ENCODE measurements around the gene TNRC6A. TPM values are rescaled to one million over a fixed set of nuclear protein-coding genes. Genes with fewer than 3 reads are reported as not detected.
"Not testable (repeated sequence)": the region's sequence is repeated elsewhere in the genome, so short reads cannot be mapped to it uniquely, and the experiment has no call there.

The TNRC6A gene
- total RNA-seq, 1 donor from 2014 or later = 55.7 TPM

GRCh38 chr16:24805484-24805883 is 76.0 kb downstream of the TNRC6A start:
- H3K27me3 Mint-ChIP-seq (ENCODE audit: insufficient read depth, low read depth) = no peaks in the 10 kb centered on the region
- Histone ChIP-seq H3K4me1 (no peaks in the 10 kb centered on the region), H3K27ac (no peak overlapping the region), H3K9ac (no peak overlapping the region), H3F3A (ENCODE audit: low read depth) (no peaks in the 10 kb centered on the region), H3K36me3 (peaks cover 29% of the 10 kb centered on the region), H4K20me1 (ENCODE audit: low read depth) (peaks cover 5% of the 10 kb centered on the region), H3K4me2 (no peak overlapping the region), H3K9me3 (ENCODE audit: low read depth) (no peaks in the 10 kb centered on the region), H3K79me2 (ENCODE audit: low read depth) (no peaks in the 10 kb centered on the region), H3K27me3 (no peaks in the 10 kb centered on the region), H3K4me3 (no peak overlapping the region), H2AFZ (replicated peaks) (no peak overlapping the region)
- no peak for DNase-seq (ENCODE audit: low spot score)
- no peaks in the 10 kb centered on the region for H3K9me3 Mint-ChIP-seq
- peaks cover 45% of the 10 kb centered on the region for H3K36me3 Mint-ChIP-seq
- no peak overlapping the region for H3K27ac Mint-ChIP-seq
- H3K4me1 Mint-ChIP-seq = no peaks in the 10 kb centered on the region
- H3K4me3 Mint-ChIP-seq = no peak overlapping the region
- TF ChIP-seq EZH2phosphoT487 (IDR thresholded peaks at IDR 0.05) (no peak), EZH2 (IDR thresholded peaks at IDR 0.05) (no peak), CTCF (IDR thresholded peaks at IDR 0.05) (no peak)

GRCh38 chr16:24807301-24807700 is 77.8 kb downstream of the TNRC6A start:
- Mint-ChIP-seq H3K27ac (no peak overlapping the region), H3K4me1 (no peaks in the 10 kb centered on the region), H3K4me3 (no peak overlapping the region), H3K27me3 (ENCODE audit: insufficient read depth, low read depth) (no peaks in the 10 kb centered on the region), H3K9me3 (no peaks in the 10 kb centered on the region), H3K36me3 (peaks cover 41% of the 10 kb centered on the region)
- no peaks in the 10 kb centered on the region for H3F3A ChIP-seq (ENCODE audit: low read depth)
- no peaks in the 10 kb centered on the region for H3K9me3 ChIP-seq (ENCODE audit: low read depth)
- H3K36me3 ChIP-seq = peaks cover 29% of the 10 kb centered on the region
- H4K20me1 ChIP-seq (ENCODE audit: low read depth) = no peaks in the 10 kb centered on the region
- H2AFZ ChIP-seq (replicated peaks) = no peak overlapping the region
- H3K27ac ChIP-seq = no peak overlapping the region
- no peak overlapping the region for H3K4me3 ChIP-seq
- no peak overlapping the region for H3K4me2 ChIP-seq
- TF ChIP-seq EZH2 (IDR thresholded peaks at IDR 0.05) (no peak), EZH2phosphoT487 (IDR thresholded peaks at IDR 0.05) (no peak), CTCF (IDR thresholded peaks at IDR 0.05) (no peak)
- no peak for DNase-seq (ENCODE audit: low spot score)
- no peaks in the 10 kb centered on the region for H3K27me3 ChIP-seq
- H3K9ac ChIP-seq = no peak overlapping the region
- H3K79me2 ChIP-seq (ENCODE audit: low read depth) = no peaks in the 10 kb centered on the region
- no peaks in the 10 kb centered on the region for H3K4me1 ChIP-seq

- Mint-ChIP-seq H3K4me1 (no peaks in the 10 kb centered on the region), H3K27me3 (ENCODE audit: insufficient read depth, low read depth) (no peaks in the 10 kb centered on the region), H3K27ac (no peak overlapping the region), H3K4me3 (no peak overlapping the region), H3K9me3 (no peaks in the 10 kb centered on the region), H3K36me3 (peaks cover 37% of the 10 kb centered on the region)
- TF ChIP-seq CTCF (IDR thresholded peaks at IDR 0.05) = no peak
- no peak for TF ChIP-seq EZH2 (IDR thresholded peaks at IDR 0.05)
- TF ChIP-seq EZH2phosphoT487 (IDR thresholded peaks at IDR 0.05) = no peak
- Histone ChIP-seq H3K4me3 (no peak overlapping the region), H3K27ac (no peak overlapping the region), H3K36me3 (peaks cover 25% of the 10 kb centered on the region), H3K27me3 (no peaks in the 10 kb centered on the region), H3K4me2 (no peak overlapping the region), H3F3A (ENCODE audit: low read depth) (no peaks in the 10 kb centered on the region), H3K4me1 (no peaks in the 10 kb centered on the region), H3K79me2 (ENCODE audit: low read depth) (no peaks in the 10 kb centered on the region), H4K20me1 (ENCODE audit: low read depth) (no peaks in the 10 kb centered on the region), H3K9ac (no peak overlapping the region), H2AFZ (replicated peaks) (no peak overlapping the region), H3K9me3 (ENCODE audit: low read depth) (no peaks in the 10 kb centered on the region)
- DNase-seq (ENCODE audit: low spot score) = no peak
Measured at GRCh38 chr16:24810951-24811843, 81.7 kb downstream of the TNRC6A start.

GRCh38 chr16:24812813-24813212 is 83.4 kb downstream of the TNRC6A start:
- peaks cover 29% of the 10 kb centered on the region for H3K36me3 ChIP-seq
- H3K27me3 Mint-ChIP-seq (ENCODE audit: insufficient read depth, low read depth); H2AFZ ChIP-seq (replicated peaks); DNase-seq (ENCODE audit: low spot score); H3K4me3 Mint-ChIP-seq; H4K20me1 ChIP-seq (ENCODE audit: low read depth); H3K27ac Mint-ChIP-seq; H3K79me2 ChIP-seq (ENCODE audit: low read depth); H3K9ac ChIP-seq; H3K27ac ChIP-seq; H3K9me3 Mint-ChIP-seq; H3K4me2 ChIP-seq; H3K4me3 ChIP-seq; H3K4me1 ChIP-seq; H3F3A ChIP-seq (ENCODE audit: low read depth); H3K9me3 ChIP-seq (ENCODE audit: low read depth); H3K4me1 Mint-ChIP-seq; H3K27me3 ChIP-seq: not testable (repeated sequence)
- peaks cover 32% of the 10 kb centered on the region for H3K36me3 Mint-ChIP-seq
